ENCODE results near the gene HYDIN.

DNA sequence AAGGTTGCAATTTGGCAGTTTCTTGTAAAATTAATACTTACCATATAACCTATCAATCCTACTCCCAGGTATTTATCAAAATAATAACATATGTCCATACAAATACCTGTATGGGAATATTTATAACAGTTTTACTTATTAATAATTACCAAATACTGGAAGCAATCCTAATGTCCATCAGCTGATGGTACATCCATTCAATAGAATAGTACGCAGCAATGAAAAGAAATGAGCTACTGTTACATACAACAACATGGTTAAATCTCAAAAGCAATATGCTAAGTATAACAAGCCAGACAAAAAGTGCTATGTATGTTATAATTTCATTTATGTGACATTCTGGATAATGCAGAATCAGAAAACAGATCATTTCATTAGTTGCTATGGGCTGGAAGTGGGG, 1.2 kb downstream of the HYDIN start:
- TF ChIP-seq RAD21 (IDR thresholded peaks at IDR 0.05) (no peak), FOXA1 (IDR thresholded peaks at IDR 0.05) (no peak), SP1 (IDR thresholded peaks at IDR 0.05) (no peak), GABPA (IDR thresholded peaks at IDR 0.05 in 1 of 2, conservative IDR thresholded peaks at IDR 0.05 in 1 of 2) (no peak), EGR1 (IDR thresholded peaks at IDR 0.05; ENCODE audit: low read depth in 2 of 2) (no peak)
- TF ChIP-seq, protein P1, sequence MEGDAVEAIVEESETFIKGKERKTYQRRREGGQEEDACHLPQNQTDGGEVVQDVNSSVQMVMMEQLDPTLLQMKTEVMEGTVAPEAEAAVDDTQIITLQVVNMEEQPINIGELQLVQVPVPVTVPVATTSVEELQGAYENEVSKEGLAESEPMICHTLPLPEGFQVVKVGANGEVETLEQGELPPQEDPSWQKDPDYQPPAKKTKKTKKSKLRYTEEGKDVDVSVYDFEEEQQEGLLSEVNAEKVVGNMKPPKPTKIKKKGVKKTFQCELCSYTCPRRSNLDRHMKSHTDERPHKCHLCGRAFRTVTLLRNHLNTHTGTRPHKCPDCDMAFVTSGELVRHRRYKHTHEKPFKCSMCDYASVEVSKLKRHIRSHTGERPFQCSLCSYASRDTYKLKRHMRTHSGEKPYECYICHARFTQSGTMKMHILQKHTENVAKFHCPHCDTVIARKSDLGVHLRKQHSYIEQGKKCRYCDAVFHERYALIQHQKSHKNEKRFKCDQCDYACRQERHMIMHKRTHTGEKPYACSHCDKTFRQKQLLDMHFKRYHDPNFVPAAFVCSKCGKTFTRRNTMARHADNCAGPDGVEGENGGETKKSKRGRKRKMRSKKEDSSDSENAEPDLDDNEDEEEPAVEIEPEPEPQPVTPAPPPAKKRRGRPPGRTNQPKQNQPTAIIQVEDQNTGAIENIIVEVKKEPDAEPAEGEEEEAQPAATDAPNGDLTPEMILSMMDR (IDR thresholded peaks at IDR 0.05; ENCODE audit: low read depth, low read length, missing input control): no peak
- TF ChIP-seq, protein P2, sequence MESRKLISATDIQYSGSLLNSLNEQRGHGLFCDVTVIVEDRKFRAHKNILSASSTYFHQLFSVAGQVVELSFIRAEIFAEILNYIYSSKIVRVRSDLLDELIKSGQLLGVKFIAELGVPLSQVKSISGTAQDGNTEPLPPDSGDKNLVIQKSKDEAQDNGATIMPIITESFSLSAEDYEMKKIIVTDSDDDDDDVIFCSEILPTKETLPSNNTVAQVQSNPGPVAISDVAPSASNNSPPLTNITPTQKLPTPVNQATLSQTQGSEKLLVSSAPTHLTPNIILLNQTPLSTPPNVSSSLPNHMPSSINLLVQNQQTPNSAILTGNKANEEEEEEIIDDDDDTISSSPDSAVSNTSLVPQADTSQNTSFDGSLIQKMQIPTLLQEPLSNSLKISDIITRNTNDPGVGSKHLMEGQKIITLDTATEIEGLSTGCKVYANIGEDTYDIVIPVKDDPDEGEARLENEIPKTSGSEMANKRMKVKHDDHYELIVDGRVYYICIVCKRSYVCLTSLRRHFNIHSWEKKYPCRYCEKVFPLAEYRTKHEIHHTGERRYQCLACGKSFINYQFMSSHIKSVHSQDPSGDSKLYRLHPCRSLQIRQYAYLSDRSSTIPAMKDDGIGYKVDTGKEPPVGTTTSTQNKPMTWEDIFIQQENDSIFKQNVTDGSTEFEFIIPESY (IDR thresholded peaks at IDR 0.05): no peak
- TF ChIP-seq, protein P3, sequence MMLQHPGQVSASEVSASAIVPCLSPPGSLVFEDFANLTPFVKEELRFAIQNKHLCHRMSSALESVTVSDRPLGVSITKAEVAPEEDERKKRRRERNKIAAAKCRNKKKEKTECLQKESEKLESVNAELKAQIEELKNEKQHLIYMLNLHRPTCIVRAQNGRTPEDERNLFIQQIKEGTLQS (IDR thresholded peaks at IDR 0.05): no peak

All from liver (tissue), 3 donors.